Measurements from ENCODE around the gene RAB4B.

Gene RAB4B

GRCh38 chr19:40804783-40805242 is 26.8 kb downstream of the RAB4B start:
- DNase-seq = no peak
- Histone ChIP-seq H3K4me1 (peaks cover 7 to 96% (median 86%) of the 10 kb centered on the region in 4 donors), H3K27me3 (no peaks in the 10 kb centered on the region), H3K9me3 (no peaks in the 10 kb centered on the region), H3K4me3 (no peak overlapping the region), H3K27ac (peak overlapping the region; percentile 53 to 97), H3K36me3 (peaks cover 18 to 50% (median 31%) of the 10 kb centered on the region in 3 donors)
- intact Hi-C loops (cut with DNase I; ENCODE audit: low total_unique reads) = loop anchor here (10.0 kb wide), 1 partner anchor 50 kb away; the partner anchor contains the start of genes ACTMAP and SNRPA
- TF ChIP-seq CTCF (IDR thresholded peaks at IDR 0.05) = no peak

- Histone ChIP-seq H3K27ac (peak overlapping the region; percentile 53 to 97), H3K27me3 (no peaks in the 10 kb centered on the region), H3K9me3 (no peaks in the 10 kb centered on the region), H3K4me3 (no peak overlapping the region), H3K4me1 (peaks cover 7 to 97% (median 86%) of the 10 kb centered on the region in 4 donors), H3K36me3 (peaks cover 18 to 48% (median 30%) of the 10 kb centered on the region in 3 donors)
- TF ChIP-seq CTCF (IDR thresholded peaks at IDR 0.05) = no peak
- intact Hi-C loops (cut with DNase I; ENCODE audit: low total_unique reads) = loop anchor here (10.0 kb wide), 1 partner anchor 51 kb away; the partner anchor contains the start of genes ACTMAP and SNRPA
- no peak for DNase-seq
These were observed 27.3 kb downstream of the RAB4B start for GRCh38 chr19:40805258-40805868.

GRCh38 chr19:40806423-40807146 is 28.5 kb downstream of the RAB4B start:
- intact Hi-C loops (cut with DNase I; ENCODE audit: low total_unique reads) = loop anchor here (10.0 kb wide), 1 partner anchor 52 kb away; the partner anchor contains the start of genes ACTMAP and SNRPA
- H3K27ac ChIP-seq = peak overlapping the region; percentile 53 to 97
- no peaks in the 10 kb centered on the region for H3K27me3 ChIP-seq
- peaks cover 7 to 91% (median 81%) of the 10 kb centered on the region in 4 donors for H3K4me1 ChIP-seq
- DNase-seq = peak; percentile 89 to 91
- peak overlapping the region in 1 of 2 donors; percentile 0 for H3K4me3 ChIP-seq
- TF ChIP-seq CTCF (IDR thresholded peaks at IDR 0.05) = peak; percentile 82 to 91
- peaks cover 11 to 38% (median 21%) of the 10 kb centered on the region in 3 donors for H3K36me3 ChIP-seq
- H3K9me3 ChIP-seq = no peaks in the 10 kb centered on the region

- H3K27ac ChIP-seq = peak overlapping the region; percentile 53 to 97
- no peaks in the 10 kb centered on the region for H3K9me3 ChIP-seq
- H3K4me1 ChIP-seq = peaks cover 7 to 91% (median 78%) of the 10 kb centered on the region in 4 donors
- DNase-seq = no peak
- TF ChIP-seq CTCF (IDR thresholded peaks at IDR 0.05) = no peak
- H3K27me3 ChIP-seq = no peaks in the 10 kb centered on the region
- H3K4me3 ChIP-seq = no peak overlapping the region
- peaks cover 11 to 32% (median 21%) of the 10 kb centered on the region in 3 donors for H3K36me3 ChIP-seq
- intact Hi-C loops (cut with DNase I; ENCODE audit: low total_unique reads) = loop anchor here (10.0 kb wide), 1 partner anchor 53 kb away; the partner anchor contains the start of genes ACTMAP and SNRPA
These were observed 29.3 kb downstream of the RAB4B start for GRCh38 chr19:40807147-40808020.

GRCh38 chr19:40808021-40808325 is 29.9 kb downstream of the RAB4B start:
- Histone ChIP-seq H3K27ac (peak overlapping the region in 1 of 2 donors; percentile 97), H3K4me1 (peaks cover 7 to 91% (median 76%) of the 10 kb centered on the region in 4 donors), H3K27me3 (no peaks in the 10 kb centered on the region), H3K9me3 (no peaks in the 10 kb centered on the region), H3K36me3 (peaks cover 11 to 32% (median 21%) of the 10 kb centered on the region in 3 donors), H3K4me3 (no peak overlapping the region)
- no peak for TF ChIP-seq CTCF (IDR thresholded peaks at IDR 0.05)
- intact Hi-C loops (cut with DNase I; ENCODE audit: low total_unique reads) = loop anchor here (10.0 kb wide), 1 partner anchor 53 kb away; the partner anchor contains the start of genes ACTMAP and SNRPA
- no peak for DNase-seq
